Stimulated activated naive CD4-positive, alpha-beta T cell treated with Interleukin-2 at 50 U/mL for 16 hours (primary cell): ENCODE measurements around the gene CACNA2D2.
A peak's percentile ranks its signal among the peaks of the same experiment; 100 is the strongest.

Source experiments
- DNase-seq: peaks from one replicate; lab custom pipeline; 2025; lab: John Stamatoyannopoulos, UW

CACNA2D2 gene

GRCh38 chr3:50459785-50460184 lies 43.6 kb downstream of the CACNA2D2 start:
- no peak for DNase-seq

GRCh38 chr3:50457988-50458387 lies 45.4 kb downstream of the CACNA2D2 start:
- DNase-seq: no peak

- DNase-seq: no peak
These were observed 48.0 kb downstream of the CACNA2D2 start for GRCh38 chr3:50455161-50456018.

- DNase-seq: no peak
These were observed 48.9 kb downstream of the CACNA2D2 start for GRCh38 chr3:50454481-50455070.

- no peak for DNase-seq
These were observed 49.5 kb downstream of the CACNA2D2 start for GRCh38 chr3:50453907-50454306.

GRCh38 chr3:50450209-50450921 lies 53.1 kb downstream of the CACNA2D2 start:
- peak; percentile 35 for DNase-seq

- no peak for DNase-seq
These were observed 54.5 kb downstream of the CACNA2D2 start for GRCh38 chr3:50448752-50449539.

GRCh38 chr3:50447290-50447840 lies 56.1 kb downstream of the CACNA2D2 start:
- DNase-seq: no peak

GRCh38 chr3:50445919-50446318 lies 57.5 kb downstream of the CACNA2D2 start:
- no peak for DNase-seq

- no peak for DNase-seq
These were observed 58.7 kb downstream of the CACNA2D2 start for GRCh38 chr3:50444782-50445181.

GRCh38 chr3:50444213-50444612 lies 59.2 kb downstream of the CACNA2D2 start:
- no peak for DNase-seq

- no peak for DNase-seq
These were observed 60.4 kb downstream of the CACNA2D2 start for GRCh38 chr3:50442945-50443579.

- no peak for DNase-seq
These were observed 61.8 kb downstream of the CACNA2D2 start for GRCh38 chr3:50441424-50442217.

GRCh38 chr3:50436114-50436674 lies 67.2 kb downstream of the CACNA2D2 start:
- peak; percentile 40 for DNase-seq

GRCh38 chr3:50435371-50436113 lies 67.9 kb downstream of the CACNA2D2 start:
- no peak for DNase-seq

- DNase-seq: no peak
These were observed 69.5 kb downstream of the CACNA2D2 start for GRCh38 chr3:50433954-50434353.

GRCh38 chr3:50430950-50431435 lies 72.4 kb downstream of the CACNA2D2 start:
- no peak for DNase-seq

- no peak for DNase-seq
These were observed 73.2 kb downstream of the CACNA2D2 start for GRCh38 chr3:50430191-50430590.

- no peak for DNase-seq
These were observed 75.3 kb downstream of the CACNA2D2 start for GRCh38 chr3:50428007-50428633.
